CD4-positive, alpha-beta T cell treated with Interleukin-6 for 4 hours (primary cell): ENCODE measurements around the gene RHEX.

Experiments
- DNase-seq: peaks from one replicate; pipeline ENCODE4 v3.0.0-alpha.2; 2020; ENCODE audit warnings: mixed read lengths

Gene RHEX

DNA sequence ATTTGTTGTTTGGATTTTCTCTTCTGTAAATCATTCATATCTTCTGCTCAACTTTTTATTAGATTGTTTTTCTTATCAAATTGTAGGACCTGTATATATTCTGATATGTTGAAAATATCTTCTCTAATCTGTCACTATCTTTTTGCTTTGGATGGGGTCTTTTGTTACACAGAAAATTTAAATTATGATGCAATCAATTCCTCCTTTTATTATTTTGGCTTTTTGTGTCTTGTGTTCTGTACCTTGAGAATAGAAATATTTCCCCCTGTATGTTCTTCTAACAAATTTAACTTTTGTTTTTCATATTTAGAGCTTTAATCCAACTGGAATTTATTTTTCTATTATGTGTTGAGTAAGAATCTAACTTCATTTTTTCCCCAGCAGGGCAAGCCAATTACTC lies 67.4 kb downstream of the RHEX start:
- no peak for DNase-seq

DNA sequence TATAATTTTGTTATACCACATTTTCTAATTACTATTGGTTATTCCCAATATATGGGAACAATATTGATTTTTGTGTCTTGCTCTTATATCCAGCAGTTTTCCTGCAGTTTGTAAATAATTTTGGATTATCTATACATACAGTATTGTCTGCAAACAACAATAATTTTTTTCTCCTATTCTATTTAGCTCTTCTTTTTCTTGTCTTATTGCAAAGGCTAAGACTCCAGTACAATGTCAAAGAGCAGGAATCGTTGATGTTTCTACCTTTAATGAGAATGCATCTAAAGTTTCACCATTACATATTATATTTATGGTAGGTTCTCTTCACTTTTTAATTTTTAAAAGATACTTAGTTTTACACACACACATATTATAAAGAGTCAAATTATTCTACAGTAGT lies 68.3 kb downstream of the RHEX start:
- DNase-seq: no peak

DNA sequence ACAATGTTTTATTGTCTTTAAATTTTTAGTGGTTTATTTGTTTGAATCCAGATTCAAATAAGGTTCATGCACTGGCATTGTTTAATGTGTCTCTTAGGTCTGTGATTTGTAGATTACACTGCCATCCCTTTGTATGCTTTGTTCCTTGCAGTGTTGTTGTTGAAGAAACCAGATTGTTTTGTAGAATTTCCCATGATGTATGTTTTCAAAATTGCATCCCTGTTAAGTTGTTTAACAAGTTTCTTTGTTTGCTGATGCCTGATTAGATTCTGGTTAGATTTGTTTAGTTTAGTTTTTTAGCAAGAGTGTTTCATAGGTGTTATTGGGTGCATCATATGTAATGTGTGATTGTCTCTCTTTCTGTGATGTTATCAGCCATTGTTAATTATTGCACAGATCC lies 69.7 kb downstream of the RHEX start:
- no peak for DNase-seq

DNA sequence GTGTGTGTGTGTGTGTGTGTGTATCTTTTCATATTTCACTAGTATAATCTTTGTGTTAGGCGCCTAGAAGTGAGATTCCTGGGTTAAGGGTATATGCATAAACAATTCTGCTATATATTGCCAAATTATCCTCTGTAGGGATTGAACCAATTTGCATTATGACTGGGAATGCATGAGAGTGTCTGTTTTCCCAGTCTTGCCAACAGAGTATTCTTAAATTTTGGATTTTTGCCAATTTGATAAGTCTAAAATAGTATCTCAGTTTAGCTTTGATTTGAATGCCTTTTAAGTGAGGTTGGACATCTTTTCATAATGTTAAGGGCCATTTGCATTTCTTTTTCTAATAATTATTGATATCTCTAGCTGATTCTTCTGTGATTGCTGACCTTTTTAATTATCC lies 72.4 kb downstream of the RHEX start:
- no peak for DNase-seq

DNA sequence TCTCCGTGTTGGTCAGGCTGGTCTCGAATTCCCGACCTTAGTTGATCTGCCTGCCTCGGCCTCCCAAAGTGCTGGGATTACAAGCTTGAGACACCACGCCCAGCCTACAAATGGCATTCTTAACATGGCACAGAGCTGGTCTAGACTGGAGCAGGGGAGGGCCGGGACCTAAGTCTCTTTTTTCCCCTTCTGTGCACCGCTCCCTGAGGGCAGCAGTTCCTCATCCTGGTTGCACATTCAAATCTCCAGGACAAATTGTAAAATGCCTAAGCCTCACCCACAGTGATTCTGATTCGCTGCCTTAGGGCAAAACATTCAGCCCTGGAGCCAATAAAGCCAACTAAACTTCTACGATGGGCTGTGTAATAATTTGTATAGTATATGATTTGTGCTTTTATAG lies 74.4 kb downstream of the RHEX start:
- no peak for DNase-seq

DNA sequence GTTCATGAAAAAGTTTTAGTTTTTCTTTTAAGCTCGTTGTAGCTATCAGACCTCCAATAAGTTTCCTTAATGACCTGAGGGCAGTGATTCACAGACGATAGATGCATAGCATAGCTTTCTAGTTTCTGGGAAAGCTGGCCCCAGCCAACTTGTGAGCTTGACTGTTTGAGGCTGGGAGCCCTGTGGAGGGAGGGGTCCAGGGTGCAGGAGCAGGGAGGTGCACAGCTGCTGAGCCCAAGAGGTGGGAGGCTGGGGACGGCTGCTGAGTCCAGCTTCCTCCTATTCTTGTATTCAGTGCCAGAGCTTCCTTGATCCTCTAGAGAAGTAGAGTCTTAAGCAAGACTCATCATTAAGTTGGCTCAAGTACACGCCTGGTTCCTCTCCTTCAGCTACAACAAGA lies 75.2 kb downstream of the RHEX start:
- no peak for DNase-seq

DNA sequence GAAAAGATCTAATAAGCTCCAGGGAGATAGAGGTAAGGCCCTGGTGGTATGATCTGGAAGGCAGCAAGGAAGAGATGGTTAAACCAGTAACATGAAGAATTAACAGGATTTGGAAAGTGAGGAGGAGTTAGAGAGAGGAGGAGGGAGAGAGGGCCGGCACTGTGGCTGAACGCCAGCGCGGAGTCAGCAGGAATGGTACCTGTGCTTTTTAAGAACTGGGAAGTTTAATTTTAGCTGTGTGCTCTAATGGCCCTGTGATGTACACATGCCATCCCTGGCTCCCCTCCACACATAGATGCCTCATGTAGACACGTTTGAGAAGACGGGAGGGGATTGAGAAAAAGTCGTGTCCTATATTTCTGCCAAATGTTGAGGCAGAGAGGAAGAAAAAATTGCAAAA lies 78.1 kb downstream of the RHEX start:
- DNase-seq: no peak

DNA sequence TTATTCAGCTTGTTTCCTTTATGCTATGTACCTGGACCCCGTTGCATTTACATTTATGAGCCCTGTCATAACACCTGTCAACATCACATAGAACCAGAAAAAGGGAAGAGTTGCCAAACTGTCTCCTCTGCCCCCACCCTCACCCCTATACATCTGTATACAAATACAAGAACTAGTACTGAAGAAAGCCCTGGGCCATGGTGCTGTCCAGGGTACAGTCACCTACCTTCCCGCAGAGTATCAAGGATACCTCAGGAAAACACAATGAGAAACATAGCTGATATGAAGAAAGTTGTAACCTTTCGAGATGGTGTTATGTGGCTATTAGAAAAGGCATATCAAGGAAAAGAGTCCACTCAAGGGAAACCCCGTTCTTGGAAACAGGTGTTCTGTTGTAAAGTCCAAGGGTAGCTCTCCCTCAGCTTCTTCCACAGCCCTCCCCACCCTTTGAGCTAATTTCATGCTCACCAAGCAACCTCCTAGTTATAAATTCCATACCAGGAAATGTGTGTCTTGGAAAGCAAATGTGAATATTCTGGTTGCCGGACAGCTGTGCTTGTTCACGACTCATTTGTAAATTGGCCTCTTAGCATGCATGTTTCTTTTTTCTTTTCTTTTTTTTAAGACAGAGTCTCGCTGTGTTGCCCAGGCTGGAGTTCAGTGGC lies 80.9 kb downstream of the RHEX start:
- no peak for DNase-seq

DNA sequence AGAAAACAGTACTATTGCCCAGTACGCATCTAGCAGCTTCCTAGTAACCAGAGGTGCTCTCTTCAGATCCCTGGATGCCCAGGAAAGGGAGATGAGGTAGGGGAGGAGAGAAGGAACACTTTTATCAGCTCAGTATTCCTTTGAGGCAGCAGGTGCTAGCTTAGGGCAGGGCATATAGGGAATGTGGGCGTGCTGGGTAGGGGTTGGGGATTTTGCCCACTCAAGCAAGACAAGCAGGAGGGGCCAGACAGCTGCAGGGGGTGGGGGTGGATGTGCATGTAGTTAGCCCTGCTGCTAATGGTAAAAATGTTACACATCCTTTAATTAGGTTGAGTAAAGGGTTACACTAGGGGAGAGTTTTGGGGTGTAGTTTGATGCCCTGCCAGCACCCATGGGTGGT lies 82.3 kb downstream of the RHEX start:
- DNase-seq: no peak

DNA sequence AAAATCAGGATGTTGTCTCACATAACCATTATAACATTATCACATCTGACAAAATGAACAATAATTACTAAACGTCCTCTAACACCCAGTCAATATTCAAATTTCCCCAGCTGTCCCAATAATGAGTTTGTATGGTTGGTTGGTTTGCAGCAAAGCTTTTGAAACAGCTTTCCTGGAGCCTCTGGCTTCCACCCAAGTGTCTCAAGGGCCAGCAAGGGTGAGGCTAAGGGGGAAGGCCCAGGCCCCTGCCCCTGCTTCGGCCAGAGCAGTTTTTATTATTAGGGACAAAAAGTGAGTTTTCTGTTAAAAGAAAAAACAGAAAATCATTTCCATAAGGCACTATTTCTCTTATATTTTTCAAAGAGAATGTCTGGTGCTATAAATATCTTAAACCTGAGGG lies 83.3 kb downstream of the RHEX start:
- no peak for DNase-seq

DNA sequence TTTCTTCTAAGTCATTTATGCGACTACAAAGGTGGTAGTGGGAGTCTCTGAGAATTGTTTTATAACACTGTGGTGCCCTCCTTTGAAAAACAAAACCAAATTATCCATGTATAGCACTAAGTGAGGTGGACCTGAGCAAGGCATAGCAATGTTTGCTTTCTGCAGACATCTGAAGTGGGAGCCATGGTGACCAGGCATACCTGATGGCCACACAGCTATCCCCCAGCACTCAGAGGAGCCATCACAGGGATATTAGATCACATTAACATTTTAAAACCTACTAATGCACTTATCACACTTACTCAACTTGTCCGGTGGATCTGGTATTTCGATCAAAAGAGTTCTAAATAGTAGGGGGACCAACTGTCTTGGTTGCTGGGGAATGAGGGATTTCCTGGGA lies 89.0 kb downstream of the RHEX start:
- DNase-seq: no peak

DNA sequence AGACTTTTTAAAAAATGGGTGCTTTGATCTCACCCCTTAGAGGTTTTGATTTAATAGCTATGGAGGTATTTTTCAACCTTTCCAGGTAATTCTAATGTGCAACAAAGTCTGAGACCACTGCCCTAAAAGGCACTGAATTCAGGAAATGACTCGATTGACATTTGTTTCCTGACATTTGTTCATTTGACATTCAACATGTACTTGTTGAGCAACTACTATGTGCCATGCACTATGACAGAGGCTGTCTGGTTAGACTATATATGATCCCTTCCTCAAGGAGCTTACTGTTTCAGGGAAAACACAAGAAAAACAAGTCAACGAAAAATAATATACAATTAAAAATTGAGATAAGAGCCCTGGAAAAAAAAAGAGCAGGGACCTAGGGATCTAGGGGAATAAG lies 89.8 kb downstream of the RHEX start:
- DNase-seq: no peak

DNA sequence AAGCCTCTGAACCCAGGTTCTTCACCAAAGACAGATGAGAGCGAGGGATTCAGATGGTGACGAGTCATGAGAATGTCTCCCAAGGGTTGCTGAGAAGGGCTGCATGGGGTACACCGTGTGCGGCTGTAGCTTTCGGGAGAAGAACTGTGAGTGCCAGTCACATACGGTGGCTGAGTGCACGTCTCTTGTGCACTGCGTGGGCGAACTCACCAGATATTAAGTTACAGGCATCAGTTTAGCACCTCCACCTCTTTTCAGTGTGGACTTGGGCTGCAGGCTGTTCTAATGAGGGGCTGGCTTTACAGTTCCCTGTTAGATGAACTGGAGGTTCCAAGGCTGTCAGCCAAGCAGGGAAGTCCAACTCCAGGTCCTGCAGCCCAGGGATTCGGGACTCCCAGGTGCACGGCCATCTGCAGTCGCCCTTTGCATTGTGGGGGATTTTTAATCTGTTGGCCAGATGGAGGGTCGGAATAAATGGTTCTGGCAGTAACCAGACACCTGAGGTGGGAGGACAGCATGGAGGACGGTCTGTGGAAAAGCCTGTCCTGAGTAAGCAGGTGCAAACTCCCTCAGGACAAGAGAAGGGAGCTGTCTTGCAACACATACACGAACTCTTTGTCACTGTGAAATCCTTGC lies 90.7 kb downstream of the RHEX start:
- no peak for DNase-seq

DNA sequence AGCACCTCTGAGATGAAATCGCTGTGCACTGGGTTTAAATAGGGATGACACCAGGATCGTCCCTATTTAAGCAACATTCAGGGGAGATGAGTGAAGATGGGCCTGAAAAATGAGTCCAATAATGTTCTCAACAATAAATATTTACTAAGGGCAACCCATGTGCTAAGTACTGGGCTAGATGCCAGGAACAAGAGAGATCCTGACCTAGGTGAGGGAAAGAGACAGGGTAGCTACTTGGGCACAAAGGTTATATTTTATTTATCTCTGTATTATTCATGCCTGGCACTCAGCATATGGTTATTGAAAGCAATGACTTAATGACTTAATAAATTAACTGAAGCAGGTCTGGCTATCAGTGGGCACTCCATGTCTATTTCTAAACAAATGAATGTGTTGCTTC lies 91.6 kb downstream of the RHEX start:
- no peak for DNase-seq

DNA sequence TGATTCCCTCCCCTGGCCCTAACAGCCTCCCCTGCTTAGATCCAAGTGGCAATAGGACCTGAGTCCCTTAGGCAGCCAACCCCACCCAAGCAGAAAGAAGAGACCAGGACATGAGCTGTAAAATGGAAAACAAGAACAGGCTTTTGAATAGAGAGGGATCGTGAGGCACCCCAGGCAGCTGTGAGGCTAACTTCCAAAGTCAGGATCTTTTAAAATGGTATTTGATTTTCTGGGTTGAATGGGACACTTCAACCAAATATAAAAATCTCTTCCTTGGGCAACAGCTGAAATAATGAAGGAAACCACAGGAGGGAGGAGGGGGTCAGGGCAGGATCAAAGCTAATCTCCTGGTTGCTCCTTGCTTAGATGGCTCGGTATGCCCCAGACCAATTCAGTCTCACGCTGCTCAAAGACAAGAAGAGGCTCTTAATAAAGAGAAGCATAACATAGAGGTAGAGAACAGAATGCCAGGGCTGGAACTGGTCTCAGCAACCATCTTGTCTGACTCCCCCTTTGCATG lies 92.9 kb downstream of the RHEX start:
- no peak for DNase-seq
